Measurements from ENCODE around the gene ZEB1.
"Not testable (repeated sequence)": the region's sequence is repeated elsewhere in the genome, so short reads cannot be mapped to it uniquely, and the experiment has no call there.

The ZEB1 gene

GRCh38 chr10:31515116-31515515 lies 196.1 kb downstream of the ZEB1 start:
- DNase-seq, result no peak

DNA sequence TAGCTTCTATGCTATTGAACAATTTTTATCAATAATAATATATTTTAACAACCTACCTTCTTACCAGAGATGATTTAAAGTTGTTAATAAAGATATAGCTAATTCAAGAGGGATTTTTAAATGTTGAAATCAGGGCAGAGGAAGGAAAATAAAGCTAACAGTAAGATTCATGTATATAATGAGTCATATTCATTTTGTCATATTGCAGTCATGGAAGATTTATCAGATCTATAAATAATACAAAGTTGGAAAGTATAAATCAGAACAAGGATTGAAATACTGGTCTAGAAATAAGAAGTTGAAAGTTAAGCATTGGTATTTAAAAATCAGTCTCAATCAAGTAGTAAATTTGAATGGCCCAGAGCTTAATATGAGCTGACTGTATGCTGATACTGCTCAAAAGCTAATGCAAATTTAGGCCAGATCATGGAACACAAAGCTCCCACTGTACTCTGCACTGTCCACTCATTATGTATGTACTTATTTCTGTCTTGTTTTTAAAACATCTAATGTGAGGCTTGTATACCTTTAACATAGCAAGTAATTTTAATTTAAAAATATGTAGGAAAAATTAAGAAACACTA lies 196.9 kb downstream of the ZEB1 start:
- no peak for DNase-seq

DNA sequence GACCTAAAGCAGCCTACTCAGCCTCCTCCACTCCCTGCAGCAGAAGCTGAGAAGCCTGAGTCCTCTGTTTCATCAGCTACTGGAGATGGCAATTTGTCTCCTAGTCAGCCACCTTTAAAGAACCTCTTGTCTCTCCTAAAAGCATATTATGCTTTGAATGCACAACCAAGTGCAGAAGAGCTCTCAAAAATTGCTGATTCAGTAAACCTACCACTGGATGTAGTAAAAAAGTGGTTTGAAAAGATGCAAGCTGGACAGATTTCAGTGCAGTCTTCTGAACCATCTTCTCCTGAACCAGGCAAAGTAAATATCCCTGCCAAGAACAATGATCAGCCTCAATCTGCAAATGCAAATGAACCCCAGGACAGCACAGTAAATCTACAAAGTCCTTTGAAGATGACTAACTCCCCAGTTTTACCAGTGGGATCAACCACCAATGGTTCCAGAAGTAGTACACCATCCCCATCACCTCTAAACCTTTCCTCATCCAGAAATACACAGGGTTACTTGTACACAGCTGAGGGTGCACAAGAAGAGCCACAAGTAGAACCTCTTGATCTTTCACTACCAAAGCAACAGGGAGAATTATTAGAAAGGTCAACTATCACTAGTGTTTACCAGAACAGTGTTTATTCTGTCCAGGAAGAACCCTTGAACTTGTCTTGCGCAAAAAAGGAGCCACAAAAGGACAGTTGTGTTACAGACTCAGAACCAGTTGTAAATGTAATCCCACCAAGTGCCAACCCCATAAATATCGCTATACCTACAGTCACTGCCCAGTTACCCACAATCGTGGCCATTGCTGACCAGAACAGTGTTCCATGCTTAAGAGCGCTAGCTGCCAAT lies 202.2 kb downstream of the ZEB1 start:
- DNase-seq, result no peak

- DNase-seq, result no peak
Observed at GRCh38 chr10:31522820-31523219, 203.8 kb downstream of the ZEB1 start.

- DNase-seq, result no peak
Observed at GRCh38 chr10:31524460-31524859, 205.4 kb downstream of the ZEB1 start.

DNA sequence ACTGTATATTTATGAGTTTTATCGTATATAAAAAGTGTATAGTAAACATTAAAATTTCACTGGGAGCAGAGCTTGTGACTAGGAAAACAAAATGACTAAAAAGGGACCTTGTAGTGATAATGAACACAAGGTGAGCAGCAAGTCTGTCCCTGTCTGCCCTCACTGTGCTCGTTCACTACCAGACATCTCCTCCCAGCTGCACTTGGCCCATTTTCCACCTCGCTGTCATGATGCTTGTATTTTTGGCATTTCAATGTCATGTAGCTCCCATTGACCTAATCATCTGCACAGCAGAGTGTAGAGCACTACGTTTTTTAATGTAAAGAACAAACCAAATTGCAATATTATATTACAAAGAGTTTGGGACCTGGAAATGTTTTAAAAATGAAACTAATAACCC lies 207.2 kb downstream of the ZEB1 start:
- no peak for DNase-seq

GRCh38 chr10:31526681-31527080 lies 207.7 kb downstream of the ZEB1 start:
- DNase-seq, result no peak

DNA sequence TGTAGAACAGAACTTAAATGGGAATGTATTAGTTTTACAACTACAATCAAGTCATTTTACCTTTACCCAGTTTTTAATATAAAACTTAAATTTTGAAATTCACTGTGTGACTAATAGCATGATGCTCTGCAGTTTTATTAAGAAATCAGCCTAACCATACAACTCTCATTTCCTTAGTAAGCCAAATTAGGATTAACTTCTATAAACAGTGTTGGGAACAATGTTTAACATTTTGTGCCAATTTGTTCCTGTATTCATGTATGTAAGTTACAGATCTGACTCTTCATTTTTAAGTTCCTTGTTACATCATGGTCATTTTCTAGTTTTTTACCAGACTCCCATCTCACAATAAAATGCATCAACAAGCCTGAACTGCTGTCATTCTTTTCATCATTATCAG lies 209.8 kb downstream of the ZEB1 start:
- DNase-seq, result no peak

DNA sequence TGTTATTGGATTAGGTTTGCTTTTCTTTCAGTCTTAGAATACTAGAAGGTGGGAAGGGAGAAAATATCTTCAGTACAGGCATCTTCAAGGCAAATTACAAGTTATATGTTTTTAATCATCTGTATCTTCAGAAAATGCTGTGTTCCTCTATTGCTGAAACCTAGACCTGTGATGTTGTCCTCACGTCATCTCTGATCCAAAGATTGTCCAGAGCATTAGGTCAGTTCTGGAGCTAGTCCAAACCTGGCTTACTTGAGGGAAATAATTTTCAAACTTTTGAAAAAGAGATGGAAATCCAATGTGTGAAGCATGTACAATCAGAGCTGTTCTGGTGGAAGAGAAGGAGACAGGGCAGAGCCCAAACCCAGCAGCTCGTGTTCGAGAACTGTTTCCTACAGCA lies 217.3 kb downstream of the ZEB1 start:
- no peak for DNase-seq

GRCh38 chr10:31549896-31550295 lies 230.9 kb downstream of the ZEB1 start:
- DNase-seq, result no peak

DNA sequence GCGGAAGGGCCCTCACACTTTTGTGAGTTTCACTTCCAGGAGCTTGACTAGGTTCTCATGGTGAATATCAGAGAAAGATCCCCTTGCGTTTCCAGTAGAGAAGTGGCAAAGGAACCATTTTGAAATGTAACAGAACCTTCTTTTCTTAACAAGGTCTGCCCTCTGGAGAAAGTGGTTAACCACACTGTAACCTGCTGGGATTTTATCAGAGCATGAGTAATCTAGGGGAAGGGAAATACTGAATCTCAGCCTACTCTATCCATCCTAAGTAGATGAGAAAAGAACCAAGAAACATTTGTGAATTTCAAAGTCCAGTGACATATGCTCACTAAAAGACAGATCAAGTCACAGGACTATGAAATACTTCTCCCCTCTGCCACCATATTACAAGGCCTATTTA lies 235.5 kb downstream of the ZEB1 start:
- DNase-seq, result no peak

DNA sequence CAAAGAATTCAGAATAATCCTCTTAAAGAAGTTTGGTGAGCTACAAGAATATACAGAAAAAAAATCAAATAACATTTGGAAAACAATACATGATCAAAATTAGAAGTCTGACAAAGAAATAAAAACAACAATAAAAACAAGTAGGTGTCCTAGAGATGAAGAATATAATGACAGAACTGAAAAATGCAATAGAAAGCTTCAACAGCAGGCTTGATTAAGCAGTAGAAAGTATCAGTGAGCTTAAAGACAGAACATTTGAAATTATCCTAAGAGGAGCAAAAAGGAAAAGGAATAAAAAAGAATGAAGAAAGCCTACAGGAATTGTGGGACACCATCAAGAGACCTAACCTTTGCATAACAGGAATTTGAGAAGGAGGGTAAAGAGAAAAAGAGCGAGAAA lies 238.8 kb downstream of the ZEB1 start:
- no peak for DNase-seq

- not testable (repeated sequence) for DNase-seq
Observed at GRCh38 chr10:31568252-31568861, 249.3 kb downstream of the ZEB1 start.

GRCh38 chr10:31574577-31574976 lies 255.6 kb downstream of the ZEB1 start:
- DNase-seq, result no peak

GRCh38 chr10:31578181-31578852 lies 259.3 kb downstream of the ZEB1 start:
- DNase-seq, result no peak

GRCh38 chr10:31578951-31579350 lies 259.9 kb downstream of the ZEB1 start:
- no peak for DNase-seq

Data from activated CD4-positive, alpha-beta T cell treated with anti-CD3 and anti-CD28 coated beads for 48 hours (primary cell).